HepG2 (cell line): ENCODE data around the gene NOSIP. TPM values are rescaled to one million over a fixed set of nuclear protein-coding genes. Genes with fewer than 3 reads are reported as not detected.
A peak's percentile ranks its signal among the peaks of the same experiment; 100 is the strongest.

Experiments
- ATF2 ChIP-seq: sonication (generic); formaldehyde crosslinking; IDR thresholded peaks from 2 replicates; pipeline ENCODE4 v1.4.0; 2020; ENCODE audit warnings: missing genetic modification reagents
- BRF2 ChIP-seq: sonication (generic); formaldehyde crosslinking; IDR thresholded peaks from 2 replicates; pipeline ENCODE4 v1.8.1; 2022; ENCODE audit warnings: mild to moderate bottlenecking, missing genetic modification reagents
- DPF2 ChIP-seq: sonication (generic); formaldehyde crosslinking; IDR thresholded peaks from 2 replicates; pipeline ENCODE4 v1.4.0; 2020; ENCODE audit warnings: mild to moderate bottlenecking, low read depth, missing genetic modification reagents, borderline replicate concordance
- FOXM1 ChIP-seq: sonication (generic); formaldehyde crosslinking; IDR thresholded peaks from 2 replicates; pipeline ENCODE4 v1.5.0; 2020; ENCODE audit warnings: missing genetic modification reagents
- MTF1 ChIP-seq: sonication (generic); formaldehyde crosslinking; IDR thresholded peaks from 2 replicates; pipeline ENCODE4 v1.5.0; 2020; ENCODE audit warnings: missing genetic modification reagents
- MXD3 ChIP-seq: IDR thresholded peaks from 2 replicates; pipeline ENCODE4 v1.6.1; 2016; ENCODE audit warnings: mild to moderate bottlenecking, missing biosample characterization, missing genetic modification reagents
- MYNN ChIP-seq: sonication (generic); formaldehyde crosslinking; IDR thresholded peaks from 2 replicates; pipeline ENCODE4 v1.4.0; 2020; ENCODE audit warnings: mild to moderate bottlenecking, low read depth, missing genetic modification reagents
- NR2F1 ChIP-seq, 2 experiments: fragments of 450-650 bp in 1 of 2; formaldehyde crosslinking in 1 of 2; IDR thresholded peaks; 2 replicates each; pipeline versions ENCODE4 v1.5.0 to v1.6.1; 2016 to 2020; ENCODE audit warnings: mild to moderate bottlenecking in 1 of 2, missing compliant biosample characterization in 1 of 2, missing genetic modification reagents in 1 of 2, moderate library complexity in 1 of 2
- POLR2AphosphoS5 ChIP-seq: IDR thresholded peaks from 2 replicates; pipeline ENCODE4 v1.6.1; 2012; ENCODE audit warnings: low read depth, low read length
- RFXAP ChIP-seq: sonication (generic); formaldehyde crosslinking; IDR thresholded peaks from 2 replicates; pipeline ENCODE4 v1.4.0; 2020; ENCODE audit warnings: missing genetic modification reagents, borderline replicate concordance
- TFE3 ChIP-seq: IDR thresholded peaks from 2 replicates; pipeline ENCODE4 v1.6.1; 2016
- ZNF142 ChIP-seq: sonication (generic); formaldehyde crosslinking; IDR thresholded peaks from 2 replicates; pipeline ENCODE4 v1.4.0; 2020; ENCODE audit warnings: missing genetic modification reagents
- ZNF329 ChIP-seq: sonication (generic); formaldehyde crosslinking; IDR thresholded peaks from 2 replicates; pipeline ENCODE4 v1.9.0; 2021; ENCODE audit warnings: low read depth, mild to moderate bottlenecking, missing genetic modification reagents
- ZNF414 ChIP-seq: sonication (generic); formaldehyde crosslinking; IDR thresholded peaks from 2 replicates; pipeline ENCODE4 v1.5.0; 2020; ENCODE audit warnings: missing genetic modification reagents
- ZNF501 ChIP-seq: sonication (generic); formaldehyde crosslinking; IDR thresholded peaks from 2 replicates; pipeline ENCODE4 v1.5.1; 2020; ENCODE audit warnings: mild to moderate bottlenecking, moderate library complexity, missing genetic modification reagents
- ZNF780A ChIP-seq: sonication (generic); formaldehyde crosslinking; IDR thresholded peaks from 2 replicates; pipeline ENCODE4 v1.8.0; 2022; ENCODE audit warnings: mild to moderate bottlenecking, missing genetic modification reagents, moderate library complexity
- ZSCAN31 ChIP-seq: sonication (generic); formaldehyde crosslinking; IDR thresholded peaks from 2 replicates; pipeline ENCODE4 v1.5.0; 2020; ENCODE audit warnings: low read depth, mild to moderate bottlenecking, missing genetic modification reagents
- polyA plus RNA-seq, 8 experiments: library from polyadenylated mRNA; depleted of rRNA in 3 of 8; stranded (reverse) in 7 of 8; unstranded in 1 of 8; fragments of >200 nt; fragmentation: Illumina TruSeq in 4 of 8; extraction: Trizol in 4 of 8; gene quantifications; 2 replicates each; pipeline versions ENCODE4 v1.2.1 to v1.2.3, GENCODE V29; 2011 to 2016; ENCODE audit warnings: low read depth in 4 of 8, missing spikeins in 1 of 8, mixed read lengths in 1 of 8; ENCODE audit not compliant: insufficient read depth in 1 of 8
- total RNA-seq, 5 experiments: library from RNA; depleted of rRNA; stranded (reverse); fragments of >200 nt; fragmentation: Illumina TruSeq; extraction: Trizol; gene quantifications; 2 replicates each; pipeline ENCODE4 v1.2.3, GENCODE V29; 2016; ENCODE audit warnings: low read depth in 1 of 5

The NOSIP gene
- total and polyA plus RNA-seq, 2 of the 13 experiments (the other 11 are each of a cell fraction or from before 2014, with no cell fraction given) = 54.3 to 78.0 TPM

- peak; percentile 68; the same call in 1 of the 2 replicates for TF ChIP-seq MXD3
- peak; percentile 78 for TF ChIP-seq RFXAP (CRISPR knock-in tag)
- no peak for TF ChIP-seq ZNF329 (CRISPR knock-in tag)
- TF ChIP-seq POLR2AphosphoS5 = peak; percentile 98
- no peak for TF ChIP-seq MYNN
- no peak for TF ChIP-seq ZNF780A (CRISPR knock-in tag)
- 0 out of 2 replicates have a peak, but pooled peaks have one; percentile 58 for TF ChIP-seq ZNF414 (CRISPR knock-in tag)
- TF ChIP-seq ZSCAN31 (CRISPR knock-in tag) = 0 out of 2 replicates have a peak, but pooled peaks have one; percentile 14
- TF ChIP-seq TFE3 = peak; percentile 57; the same call in 1 of the 2 replicates
- 0 out of 2 replicates have a peak, but pooled peaks have one; percentile 37 for TF ChIP-seq ZNF142 (CRISPR knock-in tag)
- peak; percentile 56; the same call in 1 of the 2 replicates for TF ChIP-seq ATF2 (CRISPR knock-in tag)
- TF ChIP-seq NR2F1 (CRISPR knock-in tag; IDR thresholded peaks at IDR 0.05) = no peak
- no peak for TF ChIP-seq MTF1 (CRISPR knock-in tag)
- TF ChIP-seq ZNF501 (CRISPR knock-in tag) = no peak
- TF ChIP-seq BRF2 (CRISPR knock-in tag) = no peak
- no peak for TF ChIP-seq DPF2 (CRISPR knock-in tag)
- TF ChIP-seq FOXM1 = no peak
Measured at GRCh38 chr19:49590071-49590970, 10.0 kb upstream of the NOSIP start (continued).
